Measurements from ENCODE around the gene SHROOM4. TPM values are rescaled to one million over a fixed set of nuclear protein-coding genes. Genes with fewer than 3 reads are reported as not detected.

Gene SHROOM4
- total and polyA plus RNA-seq, 9 of the 15 experiments (the other 6 are each of a cell fraction or from before 2014, with no cell fraction given), result not detected

DNA sequence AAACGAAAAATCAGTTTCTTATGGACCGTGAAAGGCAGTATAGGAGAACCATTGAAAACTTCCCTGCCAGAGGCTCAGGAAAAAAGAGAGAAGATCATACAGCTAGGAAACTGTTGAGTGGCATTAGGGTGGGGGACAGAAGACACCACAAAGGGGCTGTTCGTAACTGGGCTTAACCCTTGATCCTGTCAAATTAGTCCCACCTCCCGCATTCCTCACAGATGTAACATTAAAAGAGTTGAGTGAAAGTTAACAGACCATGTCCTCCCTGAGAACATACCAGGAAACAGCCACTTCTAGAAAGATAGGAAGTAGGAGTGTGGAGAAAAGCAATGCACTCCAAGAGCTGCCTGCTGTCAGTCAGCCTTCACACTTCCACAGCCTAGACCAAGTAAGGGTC lies 8.7 kb downstream of the SHROOM4 start:
- no peak for ATAC-seq
- Histone ChIP-seq H3K9ac (ENCODE audit: insufficient read depth in 1 of 2, low read depth in 2 of 2, low read length in 2 of 2) (no peak overlapping the region), H3K36me3 (ENCODE audit: control insufficient read depth, insufficient read depth, low read length) (no peaks in the 10 kb centered on the region), H3K79me2 (ENCODE audit: control insufficient read depth, insufficient read depth, low read length) (no peaks in the 10 kb centered on the region), H3K4me3 (no peak overlapping the region), H3K9me1 (ENCODE audit: control insufficient read depth, insufficient read depth, low read length) (no peaks in the 10 kb centered on the region), H3K4me1 (replicated peaks in 1 of 2; ENCODE audit: control insufficient read depth in 2 of 2, insufficient read depth in 2 of 2, low read length in 2 of 2) (no peaks in the 10 kb centered on the region), H3K4me2 (ENCODE audit: insufficient read depth, low read length) (no peak overlapping the region), H2AFZ (ENCODE audit: low read depth, low read length) (no peak overlapping the region), H4K20me1 (replicated peaks; ENCODE audit: control insufficient read depth, insufficient read depth, low read length) (no peaks in the 10 kb centered on the region), H3K9me3 (replicated peaks; ENCODE audit: control insufficient read depth, insufficient read depth, low read depth, low read length) (no peaks in the 10 kb centered on the region), H3K27ac (ENCODE audit: extremely low read depth, low read depth, low read length) (no peak overlapping the region), H3K27me3 (ENCODE audit: control insufficient read depth in 2 of 2, insufficient read depth in 2 of 2, low read length in 2 of 2) (no peaks in the 10 kb centered on the region)
- 4% methylated on average over 4 of the region's 4 CpGs for WGBS (ENCODE audit: insufficient coverage, low coverage, missing lambda C conversion rate)
- no peak for DNase-seq (ENCODE audit: extremely low read depth in 1 of 4, low spot score in 3 of 4)
- intact Hi-C loops (cut with micrococcal nuclease) (no loop called here), in situ Hi-C loops (cut with MboI) (no loop called here)
- no peak for FAIRE-seq
- BruUV-seq (replicated peaks), result no TSS peak
- POLR2A ChIA-PET, result no interaction called here
- TF ChIP-seq, protein P1, sequence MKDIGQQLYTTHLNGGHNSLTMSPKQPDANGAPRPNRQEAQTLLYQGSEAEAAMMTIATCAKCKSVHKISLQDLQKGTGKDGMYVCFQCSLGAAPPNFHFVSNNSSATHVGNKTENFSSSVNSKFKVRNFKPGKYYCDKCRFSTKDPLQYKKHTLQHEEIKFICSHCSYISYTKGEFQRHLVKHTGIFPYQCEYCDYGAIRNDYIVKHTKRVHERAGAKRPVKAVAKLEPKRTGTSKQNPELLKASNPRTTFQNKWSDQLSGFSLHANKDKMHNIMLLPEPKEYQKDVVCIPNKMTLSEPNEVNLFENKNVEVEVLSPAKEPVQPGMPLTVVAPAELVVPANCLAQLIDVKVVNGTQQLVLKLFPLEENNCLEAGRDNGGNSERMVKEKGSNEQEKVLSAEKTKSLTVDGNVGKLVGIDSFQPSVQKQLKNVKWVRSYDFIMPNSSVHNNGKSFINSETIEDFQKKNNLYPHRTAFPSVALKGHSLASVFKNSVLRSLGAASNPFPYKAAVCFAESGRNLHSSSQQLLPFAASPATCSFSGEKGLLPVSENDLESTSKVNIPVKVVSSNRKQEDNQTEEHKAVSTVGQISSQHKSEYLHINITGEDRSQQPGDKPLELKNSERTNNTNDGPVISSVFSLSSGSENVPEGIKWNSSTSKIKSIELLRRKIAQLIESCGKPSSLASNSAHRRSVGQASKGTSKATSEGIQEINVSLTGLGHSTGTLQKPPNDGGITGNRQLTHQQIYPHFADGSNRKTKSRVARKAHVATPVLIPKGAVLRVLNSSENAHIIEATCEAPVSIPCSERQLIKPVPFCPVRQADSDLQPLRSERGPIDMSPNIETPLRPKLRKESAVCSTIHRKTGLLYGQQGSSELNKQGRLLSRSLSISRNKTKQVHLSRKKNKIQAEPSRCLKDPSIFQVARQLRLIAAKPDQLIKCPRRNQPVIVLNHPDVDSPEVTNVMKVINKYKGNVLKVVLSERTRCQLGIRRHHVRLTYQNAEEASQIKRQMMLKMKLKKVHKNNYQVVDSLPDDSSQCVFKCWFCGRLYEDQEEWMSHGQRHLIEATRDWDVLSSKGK (CRISPR knock-in tag; IDR thresholded peaks at IDR 0.05), result no peak
- TF ChIP-seq SIX5 (IDR thresholded peaks at IDR 0.05; ENCODE audit: borderline replicate concordance in 1 of 2, insufficient read depth in 1 of 2, low read depth in 1 of 2, low read length in 2 of 2), result no peak
- CTCF ChIA-PET (ENCODE audit: low intra/inter-chr PET ratio), result no interaction called here

All from K562 (cell line).